RWPE2 (cell line): ENCODE data around the gene GRID2.

Experiments used
- ATAC-seq: fragments of 200-7000 bp; cut with Tn5 transposase; 3 replicates; pipeline ENCODE4 v1.9.1; 2021; ENCODE audit warnings: low read depth
- DNase-seq: peaks from one replicate; pipeline ENCODE4 v3.0.0-alpha.2; 2020; ENCODE audit warnings: low spot score
- H3K27ac ChIP-seq: fragments of 450-650 bp; 2 replicates; pipeline ENCODE4 v1.5.1; 2017; ENCODE audit warnings: mild to moderate bottlenecking; ENCODE audit not compliant: poor library complexity, severe bottlenecking
- H3K27me3 ChIP-seq: fragments of 250-450 bp; sonication (Bioruptor Pico); 2 replicates; pipeline ENCODE4 v1.5.1; 2021; ENCODE audit warnings: mild to moderate bottlenecking, moderate library complexity; ENCODE audit not compliant: insufficient read depth, poor library complexity, severe bottlenecking
- H3K36me3 ChIP-seq: fragments of 250-450 bp; sonication (Bioruptor Pico); 2 replicates; pipeline ENCODE4 v1.5.1; 2020; ENCODE audit warnings: low read depth, mild to moderate bottlenecking, moderate library complexity
- H3K4me1 ChIP-seq: fragments of 250-450 bp; sonication (Bioruptor Pico); 2 replicates; pipeline ENCODE4 v1.5.1; 2021; ENCODE audit warnings: mild to moderate bottlenecking, moderate library complexity; ENCODE audit not compliant: insufficient read depth, poor library complexity, severe bottlenecking
- H3K4me3 ChIP-seq: fragments of 250-450 bp; sonication (Bioruptor Pico); 2 replicates; pipeline ENCODE4 v1.5.1; 2021; ENCODE audit warnings: mild to moderate bottlenecking, moderate library complexity; ENCODE audit not compliant: severe bottlenecking
- H3K9me3 ChIP-seq: fragments of 250-450 bp; sonication (Bioruptor Pico); 2 replicates; pipeline ENCODE4 v1.5.1; 2021; ENCODE audit warnings: mild to moderate bottlenecking, moderate library complexity; ENCODE audit not compliant: severe bottlenecking
- TF ChIP-seq, protein P1 (sequence below): fragments of 450-650 bp; IDR thresholded peaks from one replicate; pipeline ENCODE4 v1.5.1; 2017; ENCODE audit warnings: mild to moderate bottlenecking, moderate library complexity; ENCODE audit not compliant: poor library complexity, severe bottlenecking

GRID2 gene

DNA sequence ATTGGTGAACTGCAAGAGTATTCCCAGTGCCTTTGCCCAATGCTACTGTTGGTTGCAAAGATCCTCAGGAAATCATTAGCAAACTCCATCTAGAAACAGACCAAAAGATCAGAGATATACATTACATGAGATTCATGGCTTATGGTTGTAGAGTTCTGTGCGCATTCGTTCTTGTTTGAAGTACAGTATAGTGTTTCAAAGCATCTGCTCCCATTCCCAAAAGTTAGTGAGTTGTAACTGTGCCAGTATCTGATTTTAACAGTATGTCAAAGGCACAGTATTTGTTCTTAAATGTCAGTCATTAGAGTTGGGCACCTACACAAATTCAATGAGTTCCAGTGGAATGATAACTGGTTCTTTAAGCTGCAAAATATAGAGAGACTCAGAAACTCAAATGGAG, 1210.1 kb downstream of the GRID2 start:
- H3K9me3 ChIP-seq: no peaks in the 10 kb centered on the region
- ATAC-seq: no peak
- H3K36me3 ChIP-seq: no peaks in the 10 kb centered on the region
- no peak overlapping the region for H3K4me3 ChIP-seq
- no peaks in the 10 kb centered on the region for H3K27me3 ChIP-seq
- TF ChIP-seq, protein P1, sequence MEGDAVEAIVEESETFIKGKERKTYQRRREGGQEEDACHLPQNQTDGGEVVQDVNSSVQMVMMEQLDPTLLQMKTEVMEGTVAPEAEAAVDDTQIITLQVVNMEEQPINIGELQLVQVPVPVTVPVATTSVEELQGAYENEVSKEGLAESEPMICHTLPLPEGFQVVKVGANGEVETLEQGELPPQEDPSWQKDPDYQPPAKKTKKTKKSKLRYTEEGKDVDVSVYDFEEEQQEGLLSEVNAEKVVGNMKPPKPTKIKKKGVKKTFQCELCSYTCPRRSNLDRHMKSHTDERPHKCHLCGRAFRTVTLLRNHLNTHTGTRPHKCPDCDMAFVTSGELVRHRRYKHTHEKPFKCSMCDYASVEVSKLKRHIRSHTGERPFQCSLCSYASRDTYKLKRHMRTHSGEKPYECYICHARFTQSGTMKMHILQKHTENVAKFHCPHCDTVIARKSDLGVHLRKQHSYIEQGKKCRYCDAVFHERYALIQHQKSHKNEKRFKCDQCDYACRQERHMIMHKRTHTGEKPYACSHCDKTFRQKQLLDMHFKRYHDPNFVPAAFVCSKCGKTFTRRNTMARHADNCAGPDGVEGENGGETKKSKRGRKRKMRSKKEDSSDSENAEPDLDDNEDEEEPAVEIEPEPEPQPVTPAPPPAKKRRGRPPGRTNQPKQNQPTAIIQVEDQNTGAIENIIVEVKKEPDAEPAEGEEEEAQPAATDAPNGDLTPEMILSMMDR: no peak
- H3K4me1 ChIP-seq: no peaks in the 10 kb centered on the region
- no peak overlapping the region for H3K27ac ChIP-seq
- DNase-seq: no peak

DNA sequence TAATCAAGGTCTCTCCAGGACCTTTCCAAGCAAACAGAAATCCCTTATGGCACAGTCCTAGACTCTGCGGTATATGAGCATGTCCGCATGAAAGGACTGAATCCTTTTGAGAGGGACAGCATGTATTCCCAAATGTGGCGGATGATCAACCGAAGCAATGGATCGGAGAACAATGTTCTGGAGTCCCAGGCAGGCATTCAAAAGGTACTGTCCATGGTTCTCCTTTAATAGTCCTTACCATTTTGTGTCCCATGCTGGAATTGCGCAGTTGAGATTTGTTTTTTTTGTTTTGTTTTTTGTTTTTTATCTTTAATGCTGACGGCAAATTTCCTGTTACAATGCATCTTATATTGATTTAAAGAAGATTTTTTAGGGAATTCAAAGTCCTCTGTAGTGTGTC, 1211.4 kb downstream of the GRID2 start:
- Histone ChIP-seq H3K9me3 (no peaks in the 10 kb centered on the region), H3K27me3 (no peaks in the 10 kb centered on the region), H3K36me3 (no peaks in the 10 kb centered on the region), H3K4me1 (no peaks in the 10 kb centered on the region), H3K27ac (no peak overlapping the region), H3K4me3 (no peak overlapping the region)
- ATAC-seq: no peak
- TF ChIP-seq, protein P1: no peak
- DNase-seq: no peak

- no peaks in the 10 kb centered on the region for H3K27me3 ChIP-seq
- no peak for ATAC-seq
- TF ChIP-seq, protein P1: no peak
- no peak overlapping the region for H3K27ac ChIP-seq
- no peaks in the 10 kb centered on the region for H3K9me3 ChIP-seq
- no peaks in the 10 kb centered on the region for H3K4me1 ChIP-seq
- no peaks in the 10 kb centered on the region for H3K36me3 ChIP-seq
- DNase-seq: no peak
- no peak overlapping the region for H3K4me3 ChIP-seq
These were observed 1226.1 kb downstream of the GRID2 start for GRCh38 chr4:93529692-93530372.

DNA sequence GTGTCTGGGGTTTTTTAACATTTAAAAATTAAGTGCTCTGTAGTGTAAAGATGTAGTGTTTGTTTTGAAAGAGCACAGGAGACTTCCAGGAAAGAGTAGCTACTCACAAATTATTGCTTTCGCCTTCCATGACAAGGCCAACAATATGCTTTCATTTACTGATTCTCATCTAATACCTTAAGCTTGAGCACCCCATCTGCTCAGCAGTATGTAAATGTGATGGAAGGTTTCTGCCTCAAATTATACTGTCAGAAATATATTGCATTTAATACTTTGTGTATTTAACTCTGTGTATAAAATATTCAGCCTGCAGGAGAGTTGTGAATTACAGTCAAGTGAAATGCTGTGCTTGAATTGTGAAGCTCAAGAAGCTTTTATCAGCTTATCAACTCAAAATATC, 1228.5 kb downstream of the GRID2 start:
- no peak for DNase-seq

DNA sequence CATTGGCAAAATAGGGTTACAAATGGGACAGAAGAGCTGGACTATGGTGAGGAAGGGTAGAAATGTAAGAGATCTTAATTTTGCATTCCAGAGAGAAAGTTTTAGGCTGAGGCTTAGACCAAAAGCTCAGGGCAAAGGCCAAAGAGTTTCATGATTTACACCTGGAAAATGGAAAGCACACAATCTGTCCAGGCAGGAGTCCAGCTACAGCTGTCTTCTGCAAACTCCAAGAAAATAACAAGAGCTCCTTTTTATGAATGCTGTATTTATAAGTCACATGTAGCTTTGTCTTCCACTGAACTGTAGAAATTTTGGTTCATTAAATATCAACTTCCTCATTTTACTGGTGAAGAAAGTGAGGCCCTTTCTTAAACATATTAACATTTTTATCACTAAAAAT, 1236.8 kb downstream of the GRID2 start:
- TF ChIP-seq, protein P1: no peak
- Histone ChIP-seq H3K36me3 (no peaks in the 10 kb centered on the region), H3K4me1 (no peaks in the 10 kb centered on the region), H3K4me3 (no peak overlapping the region), H3K9me3 (peaks cover 2% of the 10 kb centered on the region), H3K27ac (no peak overlapping the region), H3K27me3 (no peaks in the 10 kb centered on the region)
- ATAC-seq (no peak), DNase-seq (no peak)

More for the DNA sequence above, 1228.5 kb downstream of the GRID2 start:
- Histone ChIP-seq H3K4me1 (no peaks in the 10 kb centered on the region), H3K4me3 (no peak overlapping the region), H3K9me3 (no peaks in the 10 kb centered on the region), H3K27me3 (no peaks in the 10 kb centered on the region), H3K27ac (no peak overlapping the region), H3K36me3 (no peaks in the 10 kb centered on the region)
- TF ChIP-seq, protein P1: no peak
- ATAC-seq: no peak
